GM12878 (cell line): ENCODE results near the gene ZNF264. TPM values are rescaled to one million over a fixed set of nuclear protein-coding genes. Genes with fewer than 3 reads are reported as not detected.

Source experiments
- ATAC-seq: fragments of 200-7000 bp; cut with Tn5 transposase; 3 replicates; pipeline ENCODE4 v1.9.1; 2020; ENCODE audit warnings: mild to moderate bottlenecking, moderate library complexity
- BruUV-seq: library from RNA; stranded (reverse); fragments of 400-500 nt; replicated peaks from 2 replicates; lab custom pipeline; 2021; lab: Mats Ljungman, UMichigan
- CTCF ChIA-PET: fragments of 300-600 bp; sonication (Branson Sonifier 250); formaldehyde crosslinking; extraction: SDS; loops from one replicate; lab custom pipeline; 2021; ENCODE audit warnings: inconsistent platforms; lab: Yijun Ruan, JAX
- POLR2A ChIA-PET: fragments of 350-600 bp; formaldehyde crosslinking; extraction: SDS; loops from one replicate; lab custom pipeline; 2021; ENCODE audit warnings: inconsistent platforms; lab: Charles Lee
- RAD21 ChIA-PET: fragments of 300-600 bp; sonication (Branson Sonifier 250); formaldehyde crosslinking; loops from one replicate; lab custom pipeline; 2023; ENCODE audit warnings: antibody characterized with exemption; ENCODE audit not compliant: unreplicated experiment; lab: Charles Lee
- SMC1A ChIA-PET: fragments of 300-600 bp; sonication (Branson Sonifier 250); formaldehyde crosslinking; loops from one replicate; lab custom pipeline; 2023; ENCODE audit not compliant: unreplicated experiment, uncharacterized antibody; lab: Charles Lee
- DNase-seq: peaks from one replicate; pipeline ENCODE4 v3.0.0-alpha.2; 2011; ENCODE audit warnings: low read depth, low spot score
- FAIRE-seq: peaks from 3 replicates; lab custom pipeline; 2011; peaks lifted over from hg19 to GRCh38; lab: Jason Lieb, UNC
- H2AFZ ChIP-seq: 2 replicates; pipeline ENCODE4 v1.6.0; 2011; ENCODE audit warnings: low read depth, low read length, control low read depth; ENCODE audit not compliant: control insufficient read depth
- H3K27ac ChIP-seq: 2 replicates; pipeline ENCODE4 v1.5.1; 2011; ENCODE audit warnings: control low read depth; ENCODE audit not compliant: control insufficient read depth, insufficient read depth
- H3K27me3 ChIP-seq, 2 experiments: replicated peaks in 1 of 2; 2 replicates each; pipeline versions ENCODE4 v1.6.0 to v1.6.1; 2011; ENCODE audit warnings: low read length in 1 of 2; ENCODE audit not compliant: control insufficient read depth in 2 of 2, insufficient read depth in 2 of 2
- H3K36me3 ChIP-seq, 2 experiments: 2 replicates each; pipeline ENCODE4 v1.5.1; 2011; ENCODE audit warnings: low read length in 1 of 2; ENCODE audit not compliant: control insufficient read depth in 2 of 2, insufficient read depth in 2 of 2
- H3K4me1 ChIP-seq: 2 replicates; pipeline ENCODE4 v1.6.1; 2011; ENCODE audit warnings: mild to moderate bottlenecking, low read length, moderate library complexity, mixed read lengths; ENCODE audit not compliant: control insufficient read depth, insufficient read depth
- H3K4me2 ChIP-seq: 2 replicates; pipeline ENCODE4 v1.6.0; 2011; ENCODE audit warnings: control low read depth; ENCODE audit not compliant: control insufficient read depth, insufficient read depth
- H3K4me3 ChIP-seq: fragments of 200-600 bp; sonication (generic); 2 replicates; pipeline ENCODE4 v1.5.1; 2016
- H3K79me2 ChIP-seq: 2 replicates; pipeline ENCODE4 v1.6.0; 2011; ENCODE audit warnings: low read length; ENCODE audit not compliant: control insufficient read depth, insufficient read depth
- H3K9ac ChIP-seq: 2 replicates; pipeline ENCODE4 v1.8.0; 2011; ENCODE audit warnings: low read length, control low read depth, mixed read lengths; ENCODE audit not compliant: control insufficient read depth, insufficient read depth
- H3K9me3 ChIP-seq: replicated peaks from 3 replicates; pipeline ENCODE4 v1.5.1; 2011; ENCODE audit warnings: mild to moderate bottlenecking, low read length; ENCODE audit not compliant: control insufficient read depth, insufficient read depth
- H4K20me1 ChIP-seq: 2 replicates; pipeline ENCODE4 v1.6.0; 2011; ENCODE audit not compliant: control insufficient read depth, insufficient read depth
- BMI1 ChIP-seq: fragments of 450-650 bp; IDR thresholded peaks from 2 replicates; pipeline ENCODE4 v1.6.1; 2016; ENCODE audit warnings: mild to moderate bottlenecking, moderate library complexity, borderline replicate concordance
- CHD4 ChIP-seq: fragments of 200-600 bp; sonication (generic); IDR thresholded peaks from 2 replicates; pipeline ENCODE4 v1.6.1; 2016; ENCODE audit warnings: mild to moderate bottlenecking
- EP300 ChIP-seq, 2 experiments: fragments of 150-350 bp in 1 of 2; IDR thresholded peaks; 2 replicates each; pipeline ENCODE4 v1.6.1; 2011 to 2012; ENCODE audit warnings: low read depth in 2 of 2, low read length in 2 of 2, borderline replicate concordance in 1 of 2, improper control_type of control experiment in 1 of 2, inconsistent platforms in 1 of 2; ENCODE audit not compliant: control insufficient read depth in 1 of 2
- HCFC1 ChIP-seq: fragments of 150-350 bp; IDR thresholded peaks from 2 replicates; pipeline ENCODE4 v1.6.1; 2014; ENCODE audit warnings: low read length
- MTA2 ChIP-seq: fragments of 450-650 bp; IDR thresholded peaks from 2 replicates; pipeline ENCODE4 v1.6.1; 2016; ENCODE audit warnings: low read depth, mild to moderate bottlenecking, moderate library complexity
- SIN3A ChIP-seq: IDR thresholded peaks from 2 replicates; pipeline ENCODE4 v1.6.1; 2012; ENCODE audit warnings: low read depth, low read length, improper control_type of control experiment
- SRF ChIP-seq, 2 experiments: IDR thresholded peaks; 2 replicates each; pipeline ENCODE4 v1.6.1; 2011; ENCODE audit warnings: low read depth in 2 of 2, low read length in 2 of 2, mild to moderate bottlenecking in 1 of 2, moderate library complexity in 1 of 2
- STAT1 ChIP-seq: fragments of 450-650 bp; conservative IDR thresholded peaks from 2 replicates; pipeline ENCODE4 v1.6.1; 2014; ENCODE audit warnings: antibody characterized with exemption, mild to moderate bottlenecking
- TAF1 ChIP-seq: IDR thresholded peaks from 2 replicates; pipeline ENCODE4 v1.6.1; 2011; ENCODE audit warnings: mild to moderate bottlenecking, low read depth, low read length, borderline replicate concordance
- ZNF384 ChIP-seq: IDR thresholded peaks from 2 replicates; pipeline ENCODE4 v1.6.1; 2012; ENCODE audit warnings: low read depth, mild to moderate bottlenecking, low read length, improper control_type of control experiment, borderline replicate concordance
- ZSCAN29 ChIP-seq: fragments of 450-650 bp; IDR thresholded peaks from 2 replicates; pipeline ENCODE4 v1.6.1; 2017; ENCODE audit warnings: mild to moderate bottlenecking, moderate library complexity
- WGBS: methylation state at CpG from one replicate; pipeline ENCODE4 v1.1.6; 2016; ENCODE audit warnings: low lambda C conversion rate; ENCODE audit not compliant: insufficient replicate concordance, insufficient coverage; ENCODE audit errors: missing lambda C conversion rate; 5-methylcytosine and 5-hydroxymethylcytosine counted together
- in situ Hi-C: fragments of 300-500 bp; cut with MboI; formaldehyde crosslinking; loops from 9 replicates; pipeline ENCODE4 v1.14.3; 2018; ENCODE audit warnings: mixed read lengths
- intact Hi-C: fragments of 100-400 bp; cut with micrococcal nuclease; formaldehyde crosslinking; loops from one replicate; pipeline ENCODE4 v1.14.2; 2022; ENCODE audit not compliant: unreplicated experiment
- polyA plus RNA-seq, 11 experiments: library from polyadenylated mRNA; depleted of rRNA in 4 of 11; unstranded in 6 of 11; stranded (reverse) in 5 of 11; fragments of >200 nt; fragmentation: Nextera tagmentation in 4 of 11; fragmentation: Illumina TruSeq in 1 of 11; extraction: Ambion mirVana in 4 of 11; extraction: Trizol in 1 of 11; gene quantifications; 1 replicate in 1 of 11; 2 replicates in 10 of 11; pipeline versions ENCODE4 v1.2.1 to v1.2.3, GENCODE V29; 2011 to 2016; ENCODE audit warnings: inconsistent platforms in 2 of 11, missing spikeins in 2 of 11, low read depth in 1 of 11
- total RNA-seq, 4 experiments: library from RNA; depleted of rRNA in 3 of 4; stranded (reverse); fragments of >200 nt in 3 of 4; fragmentation: Illumina TruSeq in 1 of 4; extraction: Trizol in 1 of 4; gene quantifications; 2 replicates each; pipeline versions ENCODE4 v1.2.1 to v1.2.3, GENCODE V29; 2013 to 2021
- TF ChIP-seq, protein P1 (sequence below): IDR thresholded peaks from 2 replicates; pipeline ENCODE4 v1.6.1; 2012; ENCODE audit warnings: low read depth, low read length, improper control_type of control experiment
- TF ChIP-seq, protein P2 (sequence below): fragments of 450-650 bp; formaldehyde crosslinking; IDR thresholded peaks from 2 replicates; pipeline ENCODE4 v1.4.0; 2020; ENCODE audit warnings: mild to moderate bottlenecking, moderate library complexity
- TF ChIP-seq, protein P3 (sequence below): IDR thresholded peaks from 2 replicates; pipeline ENCODE4 v1.6.1; 2011; ENCODE audit warnings: borderline replicate concordance, low read depth, mild to moderate bottlenecking, moderate library complexity, low read length; ENCODE audit not compliant: insufficient read depth, poor library complexity, severe bottlenecking
- TF ChIP-seq, protein P4 (sequence below): IDR thresholded peaks from 2 replicates; pipeline ENCODE4 v1.6.1; 2012; ENCODE audit warnings: low read depth, low read length, improper control_type of control experiment

Gene ZNF264
- total and polyA plus RNA-seq, 10 of the 15 experiments (the other 5 are each of a cell fraction or from before 2014, with no cell fraction given) = 0.76 to 22.9 (median 9.4) TPM

DNA sequence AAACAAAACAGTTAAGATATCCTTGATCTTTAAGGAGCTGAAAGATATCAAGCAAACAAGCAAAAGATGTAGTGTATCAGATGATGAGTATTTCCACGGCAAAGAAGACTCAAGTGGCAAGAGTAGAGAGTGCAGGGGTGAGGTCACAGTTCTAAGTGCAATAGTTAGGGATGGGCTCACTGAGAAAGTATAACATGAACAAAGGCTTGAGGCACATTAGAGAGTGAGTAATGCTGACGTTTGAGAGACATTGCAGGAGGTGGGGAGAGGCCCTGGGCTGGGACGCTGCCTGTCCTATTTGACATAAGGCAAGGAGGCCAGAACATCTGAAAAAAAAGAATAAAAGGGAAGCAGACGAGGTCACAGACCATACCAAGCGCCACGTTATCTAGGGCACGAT, 25.5 kb upstream of the ZNF264 start:
- in situ Hi-C loops (no loop called here), intact Hi-C loops (no loop called here)
- WGBS = 60% methylated on average over 7 of the region's 7 CpGs
- H3K79me2 ChIP-seq = no peaks in the 10 kb centered on the region
- CTCF ChIA-PET = no interaction called here
- RAD21 ChIA-PET = no interaction called here
- H3K9ac ChIP-seq = no peak overlapping the region
- BruUV-seq = no TSS peak
- H4K20me1 ChIP-seq = no peaks in the 10 kb centered on the region
- no peak for FAIRE-seq
- H3K4me2 ChIP-seq = no peak overlapping the region
- DNase-seq = no peak
- SMC1A ChIA-PET = no interaction called here
- ATAC-seq = no peak
- POLR2A ChIA-PET = interaction anchor here (0.7 kb wide), 1 partner anchor 75 kb away, joined by 5 read pairs; no protein-coding TSS in a partner anchor
- no peak overlapping the region for H3K27ac ChIP-seq
- H3K36me3 ChIP-seq = no peaks in the 10 kb centered on the region
- H3K9me3 ChIP-seq = no peaks in the 10 kb centered on the region; the same call in 2 of the 3 replicates
- H3K27me3 ChIP-seq = no peaks in the 10 kb centered on the region
- no peak overlapping the region for H3K4me3 ChIP-seq
- H2AFZ ChIP-seq = no peak overlapping the region
- no peaks in the 10 kb centered on the region for H3K4me1 ChIP-seq
- TF ChIP-seq CHD4 (no peak), TAF1 (no peak), ZNF384 (no peak), SRF (IDR thresholded peaks at IDR 0.05; ENCODE audit: low read depth in 2 of 2, low read length in 2 of 2) (no peak), STAT1 (no peak), BMI1 (no peak), EP300 (IDR thresholded peaks at IDR 0.05; ENCODE audit: borderline replicate concordance in 1 of 2, control insufficient read depth in 1 of 2, low read depth in 2 of 2, low read length in 2 of 2) (no peak), MTA2 (no peak), HCFC1 (no peak), ZSCAN29 (no peak), SIN3A (no peak)
- TF ChIP-seq, protein P1, sequence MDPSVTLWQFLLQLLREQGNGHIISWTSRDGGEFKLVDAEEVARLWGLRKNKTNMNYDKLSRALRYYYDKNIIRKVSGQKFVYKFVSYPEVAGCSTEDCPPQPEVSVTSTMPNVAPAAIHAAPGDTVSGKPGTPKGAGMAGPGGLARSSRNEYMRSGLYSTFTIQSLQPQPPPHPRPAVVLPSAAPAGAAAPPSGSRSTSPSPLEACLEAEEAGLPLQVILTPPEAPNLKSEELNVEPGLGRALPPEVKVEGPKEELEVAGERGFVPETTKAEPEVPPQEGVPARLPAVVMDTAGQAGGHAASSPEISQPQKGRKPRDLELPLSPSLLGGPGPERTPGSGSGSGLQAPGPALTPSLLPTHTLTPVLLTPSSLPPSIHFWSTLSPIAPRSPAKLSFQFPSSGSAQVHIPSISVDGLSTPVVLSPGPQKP = no peak
- TF ChIP-seq, protein P2, sequence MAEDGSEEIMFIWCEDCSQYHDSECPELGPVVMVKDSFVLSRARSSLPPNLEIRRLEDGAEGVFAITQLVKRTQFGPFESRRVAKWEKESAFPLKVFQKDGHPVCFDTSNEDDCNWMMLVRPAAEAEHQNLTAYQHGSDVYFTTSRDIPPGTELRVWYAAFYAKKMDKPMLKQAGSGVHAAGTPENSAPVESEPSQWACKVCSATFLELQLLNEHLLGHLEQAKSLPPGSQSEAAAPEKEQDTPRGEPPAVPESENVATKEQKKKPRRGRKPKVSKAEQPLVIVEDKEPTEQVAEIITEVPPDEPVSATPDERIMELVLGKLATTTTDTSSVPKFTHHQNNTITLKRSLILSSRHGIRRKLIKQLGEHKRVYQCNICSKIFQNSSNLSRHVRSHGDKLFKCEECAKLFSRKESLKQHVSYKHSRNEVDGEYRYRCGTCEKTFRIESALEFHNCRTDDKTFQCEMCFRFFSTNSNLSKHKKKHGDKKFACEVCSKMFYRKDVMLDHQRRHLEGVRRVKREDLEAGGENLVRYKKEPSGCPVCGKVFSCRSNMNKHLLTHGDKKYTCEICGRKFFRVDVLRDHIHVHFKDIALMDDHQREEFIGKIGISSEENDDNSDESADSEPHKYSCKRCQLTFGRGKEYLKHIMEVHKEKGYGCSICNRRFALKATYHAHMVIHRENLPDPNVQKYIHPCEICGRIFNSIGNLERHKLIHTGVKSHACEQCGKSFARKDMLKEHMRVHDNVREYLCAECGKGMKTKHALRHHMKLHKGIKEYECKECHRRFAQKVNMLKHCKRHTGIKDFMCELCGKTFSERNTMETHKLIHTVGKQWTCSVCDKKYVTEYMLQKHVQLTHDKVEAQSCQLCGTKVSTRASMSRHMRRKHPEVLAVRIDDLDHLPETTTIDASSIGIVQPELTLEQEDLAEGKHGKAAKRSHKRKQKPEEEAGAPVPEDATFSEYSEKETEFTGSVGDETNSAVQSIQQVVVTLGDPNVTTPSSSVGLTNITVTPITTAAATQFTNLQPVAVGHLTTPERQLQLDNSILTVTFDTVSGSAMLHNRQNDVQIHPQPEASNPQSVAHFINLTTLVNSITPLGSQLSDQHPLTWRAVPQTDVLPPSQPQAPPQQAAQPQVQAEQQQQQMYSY (CRISPR knock-in tag) = no peak
- TF ChIP-seq, protein P3, sequence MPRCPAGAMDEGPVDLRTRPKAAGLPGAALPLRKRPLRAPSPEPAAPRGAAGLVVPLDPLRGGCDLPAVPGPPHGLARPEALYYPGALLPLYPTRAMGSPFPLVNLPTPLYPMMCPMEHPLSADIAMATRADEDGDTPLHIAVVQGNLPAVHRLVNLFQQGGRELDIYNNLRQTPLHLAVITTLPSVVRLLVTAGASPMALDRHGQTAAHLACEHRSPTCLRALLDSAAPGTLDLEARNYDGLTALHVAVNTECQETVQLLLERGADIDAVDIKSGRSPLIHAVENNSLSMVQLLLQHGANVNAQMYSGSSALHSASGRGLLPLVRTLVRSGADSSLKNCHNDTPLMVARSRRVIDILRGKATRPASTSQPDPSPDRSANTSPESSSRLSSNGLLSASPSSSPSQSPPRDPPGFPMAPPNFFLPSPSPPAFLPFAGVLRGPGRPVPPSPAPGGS = no peak
- TF ChIP-seq, protein P4, sequence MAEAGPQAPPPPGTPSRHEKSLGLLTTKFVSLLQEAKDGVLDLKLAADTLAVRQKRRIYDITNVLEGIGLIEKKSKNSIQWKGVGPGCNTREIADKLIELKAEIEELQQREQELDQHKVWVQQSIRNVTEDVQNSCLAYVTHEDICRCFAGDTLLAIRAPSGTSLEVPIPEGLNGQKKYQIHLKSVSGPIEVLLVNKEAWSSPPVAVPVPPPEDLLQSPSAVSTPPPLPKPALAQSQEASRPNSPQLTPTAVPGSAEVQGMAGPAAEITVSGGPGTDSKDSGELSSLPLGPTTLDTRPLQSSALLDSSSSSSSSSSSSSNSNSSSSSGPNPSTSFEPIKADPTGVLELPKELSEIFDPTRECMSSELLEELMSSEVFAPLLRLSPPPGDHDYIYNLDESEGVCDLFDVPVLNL = no peak
